GM19025 (cell line): ENCODE results near the gene DOCK1.

Experiments
- ATAC-seq: cut with Tn5 transposase; IDR thresholded peaks from one replicate; pipeline ENCODE4 v1.9.1; 2021; ENCODE audit warnings: mild to moderate bottlenecking, low read depth, moderate library complexity; ENCODE audit not compliant: unreplicated experiment

The DOCK1 gene

GRCh38 chr10:127364034-127364433 lies 458.8 kb downstream of the DOCK1 start:
- ATAC-seq, result no peak

- ATAC-seq, result no peak
Measured at GRCh38 chr10:127368101-127368500, 462.9 kb downstream of the DOCK1 start.

GRCh38 chr10:127368929-127369328 lies 463.7 kb downstream of the DOCK1 start:
- no peak for ATAC-seq

- no peak for ATAC-seq
Measured at GRCh38 chr10:127370601-127371000, 465.4 kb downstream of the DOCK1 start.

GRCh38 chr10:127372361-127372760 lies 467.1 kb downstream of the DOCK1 start:
- ATAC-seq, result no peak

GRCh38 chr10:127374074-127374680 lies 468.9 kb downstream of the DOCK1 start:
- ATAC-seq, result no peak

- ATAC-seq, result no peak
Measured at GRCh38 chr10:127374901-127375300, 469.7 kb downstream of the DOCK1 start.

GRCh38 chr10:127375461-127375860 lies 470.2 kb downstream of the DOCK1 start:
- no peak for ATAC-seq

- no peak for ATAC-seq
Measured at GRCh38 chr10:127376071-127376470, 470.8 kb downstream of the DOCK1 start.

GRCh38 chr10:127378628-127379027 lies 473.4 kb downstream of the DOCK1 start:
- no peak for ATAC-seq

GRCh38 chr10:127384532-127384931 lies 479.3 kb downstream of the DOCK1 start:
- ATAC-seq, result no peak

- ATAC-seq, result no peak
Measured at GRCh38 chr10:127385066-127385465, 479.8 kb downstream of the DOCK1 start.

GRCh38 chr10:127386606-127387327 lies 481.5 kb downstream of the DOCK1 start:
- ATAC-seq, result no peak

GRCh38 chr10:127391875-127392274 lies 486.6 kb downstream of the DOCK1 start:
- ATAC-seq, result no peak

- no peak for ATAC-seq
Measured at GRCh38 chr10:127392351-127393235, 487.4 kb downstream of the DOCK1 start.

- no peak for ATAC-seq
Measured at GRCh38 chr10:127398140-127398970, 493.1 kb downstream of the DOCK1 start.

GRCh38 chr10:127398971-127399365 lies 493.7 kb downstream of the DOCK1 start:
- no peak for ATAC-seq

- ATAC-seq, result no peak
Measured at GRCh38 chr10:127399668-127400067, 494.4 kb downstream of the DOCK1 start.

GRCh38 chr10:127400216-127400615 lies 495.0 kb downstream of the DOCK1 start:
- no peak for ATAC-seq

GRCh38 chr10:127402596-127403409 lies 497.6 kb downstream of the DOCK1 start:
- no peak for ATAC-seq
